B cell (primary cell): ENCODE results near the gene SLC5A5.

Source experiments
- EZH2 ChIP-seq: IDR thresholded peaks from 2 replicates; pipeline ENCODE4 v1.6.1; 2012; ENCODE audit warnings: borderline replicate concordance, low read depth, mild to moderate bottlenecking, moderate library complexity, low read length; ENCODE audit not compliant: insufficient read depth, poor library complexity, severe bottlenecking
- TF ChIP-seq, protein P1 (sequence below): fragments of 200-600 bp; IDR thresholded peaks from one replicate; pipeline ENCODE4 v1.8.0; 2022; ENCODE audit warnings: antibody characterized with exemption, mild to moderate bottlenecking

DNA sequence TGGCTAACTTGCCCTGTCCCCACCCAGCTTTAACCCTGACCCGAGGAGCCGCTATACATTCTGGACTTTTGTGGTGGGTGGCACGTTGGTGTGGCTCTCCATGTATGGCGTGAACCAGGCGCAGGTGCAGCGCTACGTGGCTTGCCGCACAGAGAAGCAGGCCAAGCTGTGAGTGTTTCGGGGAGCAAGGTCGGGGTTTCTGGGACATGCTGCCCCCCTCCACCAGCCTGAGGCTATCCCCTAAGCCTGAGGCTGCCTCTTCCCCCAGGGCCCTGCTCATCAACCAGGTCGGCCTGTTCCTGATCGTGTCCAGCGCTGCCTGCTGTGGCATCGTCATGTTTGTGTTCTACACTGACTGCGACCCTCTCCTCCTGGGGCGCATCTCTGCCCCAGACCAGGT is 6.0 kb downstream of the SLC5A5 start:
- TF ChIP-seq, protein P1, sequence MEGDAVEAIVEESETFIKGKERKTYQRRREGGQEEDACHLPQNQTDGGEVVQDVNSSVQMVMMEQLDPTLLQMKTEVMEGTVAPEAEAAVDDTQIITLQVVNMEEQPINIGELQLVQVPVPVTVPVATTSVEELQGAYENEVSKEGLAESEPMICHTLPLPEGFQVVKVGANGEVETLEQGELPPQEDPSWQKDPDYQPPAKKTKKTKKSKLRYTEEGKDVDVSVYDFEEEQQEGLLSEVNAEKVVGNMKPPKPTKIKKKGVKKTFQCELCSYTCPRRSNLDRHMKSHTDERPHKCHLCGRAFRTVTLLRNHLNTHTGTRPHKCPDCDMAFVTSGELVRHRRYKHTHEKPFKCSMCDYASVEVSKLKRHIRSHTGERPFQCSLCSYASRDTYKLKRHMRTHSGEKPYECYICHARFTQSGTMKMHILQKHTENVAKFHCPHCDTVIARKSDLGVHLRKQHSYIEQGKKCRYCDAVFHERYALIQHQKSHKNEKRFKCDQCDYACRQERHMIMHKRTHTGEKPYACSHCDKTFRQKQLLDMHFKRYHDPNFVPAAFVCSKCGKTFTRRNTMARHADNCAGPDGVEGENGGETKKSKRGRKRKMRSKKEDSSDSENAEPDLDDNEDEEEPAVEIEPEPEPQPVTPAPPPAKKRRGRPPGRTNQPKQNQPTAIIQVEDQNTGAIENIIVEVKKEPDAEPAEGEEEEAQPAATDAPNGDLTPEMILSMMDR, result no peak
- TF ChIP-seq EZH2, result no peak
